Stimulated activated CD4-positive, alpha-beta T cell treated with anti-CD3 and anti-CD28 coated beads, Interleukin-12 subunit alpha, Interleukin-12 subunit beta, amount 100 ng/mL, for 48 hours (primary cell): ENCODE results near the gene LRRC46.

Experiments used
- DNase-seq, 3 donors: peaks; one replicate each; pipeline ENCODE4 v3.0.0-alpha.2; 2020; ENCODE audit warnings: low read depth in 2 of 3, low spot score in 1 of 3

LRRC46 gene

DNA sequence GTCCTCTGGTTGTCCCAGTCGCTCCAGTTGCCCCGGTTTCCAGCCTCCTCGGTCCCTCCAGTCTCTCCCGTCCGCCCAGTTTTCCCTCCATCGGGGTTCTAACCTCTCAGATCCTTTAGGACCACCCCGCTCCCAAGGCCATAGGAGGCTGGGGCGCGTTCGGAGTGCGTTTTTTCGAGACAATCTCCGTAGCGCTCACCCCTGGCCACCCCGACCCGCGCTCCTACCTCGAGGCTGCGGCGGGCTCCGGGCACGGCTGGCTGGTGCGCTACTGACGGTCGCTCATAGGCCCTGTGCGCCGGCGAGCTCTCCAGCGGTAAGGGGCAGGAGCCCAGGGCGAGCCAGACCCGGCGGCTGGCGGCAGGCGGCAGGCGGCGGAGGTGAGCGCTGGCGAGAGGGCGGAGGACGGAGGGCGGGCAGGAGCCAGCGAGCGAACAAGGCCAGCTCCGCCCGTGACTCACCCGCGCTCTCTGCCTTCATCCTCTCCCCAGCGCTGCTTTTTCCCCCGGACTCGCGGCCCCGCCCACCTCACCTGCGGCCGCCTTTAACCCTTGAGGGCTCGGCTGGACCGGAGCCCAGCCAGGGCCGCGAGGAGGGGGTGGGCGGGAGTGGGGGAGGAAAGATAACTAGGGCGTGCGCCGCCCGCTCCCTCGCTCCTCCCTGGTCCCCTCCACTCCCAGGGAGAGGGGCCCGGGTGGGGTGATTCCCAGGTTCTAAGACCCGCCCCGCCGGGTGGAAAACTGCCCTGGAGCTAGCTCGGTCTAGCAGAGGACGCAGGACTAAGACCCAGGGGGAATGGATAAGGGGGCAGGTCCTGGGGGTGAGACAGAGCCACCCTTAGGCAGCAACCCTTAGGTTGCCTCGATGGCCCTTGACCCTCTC lies 19.5 kb downstream of the LRRC46 start, which contains the start of gene SP6:
SP6 (minus strand) TSS at position 472 of the 882 bp plus-strand sequence. CDS start 2,734 bp downstream, outside the sequence.
- peak; percentile 31 to 62 (median 39) for DNase-seq

DNA sequence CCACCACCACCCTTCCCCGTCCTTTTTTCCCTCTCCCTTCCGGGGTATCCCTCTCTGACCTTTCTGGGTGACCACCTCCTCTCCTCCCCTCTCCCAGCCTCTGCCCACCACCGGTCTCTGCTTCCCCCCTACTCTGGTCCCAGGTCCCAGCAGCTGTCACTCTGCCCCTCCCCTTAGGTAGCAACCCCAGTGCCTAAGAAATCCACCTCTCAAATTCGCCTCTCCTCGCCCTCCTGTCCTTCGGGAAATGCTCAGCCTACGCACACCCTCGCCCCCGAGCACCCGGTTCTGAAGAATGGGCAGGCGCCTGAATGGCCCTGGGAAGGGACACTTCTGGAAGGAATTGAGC lies 20.3 kb downstream of the LRRC46 start:
- no peak for DNase-seq

GRCh38 chr17:47852113-47852949 lies 20.9 kb downstream of the LRRC46 start:
- DNase-seq = no peak

DNA sequence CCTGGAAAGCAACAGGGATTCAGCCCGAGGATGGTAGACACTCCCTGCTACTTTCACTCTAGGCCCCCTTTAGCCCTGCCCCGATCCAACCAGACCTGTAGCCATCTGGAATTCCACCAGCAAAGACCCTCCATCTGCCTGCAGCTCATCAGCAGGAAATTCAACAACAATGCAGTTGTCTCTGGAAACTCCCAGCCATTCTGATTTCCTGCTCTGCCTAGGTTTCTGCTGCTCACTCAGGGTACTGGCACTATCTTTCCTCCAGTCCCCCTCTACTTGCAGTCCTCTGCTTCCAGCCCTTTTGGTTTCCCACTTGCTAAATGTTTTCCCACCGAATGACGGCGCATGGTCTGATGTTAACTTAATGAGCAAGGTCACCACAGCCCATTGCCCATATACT lies 22.1 kb downstream of the LRRC46 start:
- no peak for DNase-seq

- DNase-seq = no peak
Observed at GRCh38 chr17:47855737-47856136, 24.3 kb downstream of the LRRC46 start.

DNA sequence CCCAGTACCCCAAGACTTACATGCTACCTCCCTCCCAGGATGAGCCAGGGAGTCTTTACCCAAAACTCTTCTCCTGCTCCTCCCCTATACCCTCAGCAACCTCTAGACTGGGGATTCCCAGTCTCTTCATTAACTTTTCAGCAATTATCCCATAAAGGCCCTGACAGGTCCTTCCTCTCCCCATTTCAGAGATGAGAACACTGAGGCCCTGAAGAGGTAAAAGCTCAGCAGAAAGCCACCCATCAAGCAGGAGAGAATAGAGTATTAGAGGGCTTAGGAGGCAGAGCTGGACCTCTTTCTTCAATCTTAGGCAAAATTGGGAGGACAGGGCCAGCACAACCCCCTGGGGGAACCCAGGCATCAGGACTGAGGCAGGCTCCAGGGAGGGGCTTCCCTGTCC lies 25.4 kb downstream of the LRRC46 start:
- DNase-seq = no peak

- no peak for DNase-seq
Observed at GRCh38 chr17:47857551-47858455, 26.3 kb downstream of the LRRC46 start.

DNA sequence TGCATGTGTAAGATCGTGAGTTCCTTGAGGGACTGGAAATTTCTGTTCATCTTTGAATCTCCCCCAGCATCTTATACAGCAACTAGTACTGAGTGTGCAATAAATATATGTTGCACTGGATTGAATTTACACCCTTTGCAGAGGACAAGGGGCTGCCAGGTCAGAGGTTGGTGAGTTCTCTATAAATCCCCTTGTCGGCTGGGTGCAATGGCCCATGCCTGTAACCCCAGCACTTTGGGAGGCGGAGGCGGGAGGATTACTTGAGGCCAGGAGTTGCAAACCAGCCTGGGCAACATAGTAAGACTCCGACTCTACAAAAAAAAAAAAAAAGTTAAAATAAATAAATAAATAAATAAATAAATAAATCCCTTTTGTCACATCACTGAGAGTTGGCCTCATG lies 28.9 kb downstream of the LRRC46 start:
- no peak for DNase-seq

DNA sequence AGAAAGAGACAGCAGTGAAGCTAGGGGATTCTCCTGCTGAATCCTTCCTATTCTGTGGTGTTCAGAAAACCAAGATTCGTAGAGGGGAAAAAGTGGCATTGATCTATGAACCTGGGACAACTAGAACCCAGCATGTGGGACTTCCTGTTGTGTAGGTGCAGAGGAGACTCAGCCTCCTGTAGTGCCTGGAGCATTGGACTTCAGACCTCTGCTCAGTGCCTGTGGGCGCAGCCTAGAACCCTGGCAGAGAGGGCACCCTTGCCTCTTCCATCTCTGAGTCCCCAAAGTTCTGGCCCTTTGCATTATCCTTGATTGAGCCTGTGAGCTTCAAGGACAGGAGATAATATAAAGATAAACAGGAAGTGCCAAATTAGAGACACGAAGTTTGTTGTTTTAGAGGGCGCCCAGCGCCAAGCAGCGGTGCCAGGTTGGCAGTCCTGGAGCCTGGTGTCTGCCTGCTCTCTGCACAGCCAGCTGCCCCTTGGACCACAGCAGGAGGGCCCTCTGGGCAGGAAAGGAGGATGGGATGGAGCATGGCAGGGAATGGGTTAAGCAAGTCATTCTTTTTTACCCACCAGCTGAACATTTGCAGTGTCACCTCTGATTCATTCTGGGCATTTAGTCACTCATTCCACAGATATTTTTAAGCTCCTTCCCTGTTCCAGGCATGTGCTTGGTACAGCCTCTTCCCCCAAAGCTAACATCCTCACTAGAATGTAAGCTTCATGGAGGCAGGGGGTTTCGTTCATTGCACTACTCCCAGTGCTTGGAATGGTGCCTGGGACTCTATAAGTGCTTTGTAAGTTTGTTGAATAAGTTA lies 31.4 kb downstream of the LRRC46 start:
- DNase-seq = no peak

GRCh38 chr17:47864791-47865216 lies 33.3 kb downstream of the LRRC46 start:
- peak in 1 of 3 donors; percentile 9 for DNase-seq

GRCh38 chr17:47866941-47867340 lies 35.5 kb downstream of the LRRC46 start:
- DNase-seq = no peak

GRCh38 chr17:47867813-47868533 lies 36.5 kb downstream of the LRRC46 start:
- DNase-seq = no peak

DNA sequence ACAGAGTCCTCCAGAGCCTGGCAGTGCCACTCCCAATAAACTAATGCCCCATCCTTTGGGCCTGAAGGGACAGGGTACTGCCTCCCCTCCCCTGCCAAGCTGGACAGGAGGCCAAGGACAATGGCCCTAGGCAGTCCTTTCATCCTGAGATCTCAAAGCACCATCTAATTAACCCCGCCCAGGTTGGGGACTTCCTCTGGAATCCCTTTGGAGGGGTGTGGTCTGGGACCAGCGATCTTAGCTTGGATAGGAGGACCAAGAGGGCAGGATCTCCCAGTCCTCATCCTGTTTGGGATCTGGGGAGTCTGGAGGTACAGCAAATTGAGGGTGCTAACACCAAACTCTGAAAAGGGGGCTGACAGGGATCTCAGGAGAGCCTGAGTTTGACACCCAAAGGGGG lies 37.6 kb downstream of the LRRC46 start:
- DNase-seq = no peak

DNA sequence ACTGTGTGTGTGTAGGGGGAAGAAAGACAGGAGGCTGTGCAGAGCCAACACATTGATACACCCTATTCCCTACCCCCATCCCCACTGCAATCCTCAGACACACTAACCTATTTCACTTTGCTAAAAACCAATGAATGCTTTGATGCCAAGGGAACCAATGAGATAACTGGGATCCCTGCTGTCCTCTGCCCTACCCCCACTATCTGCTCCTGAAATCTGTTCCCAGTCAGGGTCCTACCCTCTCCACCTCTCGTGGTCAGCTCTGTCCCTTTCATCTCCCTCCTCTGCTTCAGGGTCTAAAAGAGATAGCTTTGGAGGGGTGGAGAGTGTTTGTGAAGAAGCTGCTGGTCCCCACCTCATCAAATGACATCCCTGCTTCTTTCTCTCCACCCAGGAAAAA lies 38.6 kb downstream of the LRRC46 start:
- DNase-seq = no peak

GRCh38 chr17:47871048-47871447 lies 39.6 kb downstream of the LRRC46 start:
- DNase-seq = no peak

DNA sequence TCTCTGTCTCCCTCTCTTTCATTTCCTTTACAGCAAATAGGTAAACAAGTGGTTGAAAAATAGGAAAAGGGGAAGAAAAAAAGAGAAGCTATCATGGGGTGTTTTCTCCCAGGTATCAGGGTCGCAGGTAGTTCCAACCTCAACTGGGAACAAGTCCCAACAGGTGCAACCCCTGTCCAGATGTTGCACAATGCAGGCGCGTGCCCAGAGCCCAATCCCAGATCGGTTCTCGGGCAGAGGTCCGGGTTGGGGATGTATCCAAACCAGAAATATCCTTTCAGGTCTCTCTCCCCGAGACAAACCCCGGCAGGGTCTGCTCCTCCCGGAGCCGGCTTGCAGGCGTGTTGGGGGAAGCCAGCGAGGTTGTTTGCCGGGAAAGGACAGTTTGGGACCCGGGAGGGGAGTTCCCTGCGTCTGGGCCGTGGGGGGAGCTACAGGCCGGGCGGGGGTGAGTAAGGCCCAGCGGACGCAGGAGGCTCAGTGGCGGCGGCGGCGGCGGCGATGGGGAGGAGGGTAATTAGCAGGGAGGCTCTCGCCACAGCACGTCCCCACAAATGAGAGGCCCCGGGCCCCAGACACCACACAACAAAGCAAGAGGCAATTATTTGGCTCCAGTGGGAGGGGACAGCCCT lies 40.7 kb downstream of the LRRC46 start:
- no peak for DNase-seq

GRCh38 chr17:47872651-47873161 lies 41.2 kb downstream of the LRRC46 start:
- no peak for DNase-seq

- DNase-seq = no peak
Observed at GRCh38 chr17:47873200-47874090, 42.0 kb downstream of the LRRC46 start.
